ENCODE data around the gene KLHL22. TPM values are rescaled to one million over a fixed set of nuclear protein-coding genes. Genes with fewer than 3 reads are reported as not detected.
A peak's percentile ranks its signal among the peaks of the same experiment; 100 is the strongest.
"Not testable (repeated sequence)": the region's sequence is repeated elsewhere in the genome, so short reads cannot be mapped to it uniquely, and the experiment has no call there.

Gene KLHL22
- total RNA-seq, 1 donor from 2014 or later = 13.5 TPM

- intact Hi-C loops (cut with DNase I) = no loop called here
- no peak for ATAC-seq (ENCODE audit: poor library complexity)
Observed at GRCh38 chr22:20483771-20484170, 11.8 kb downstream of the KLHL22 start.

GRCh38 chr22:20483143-20483506, 12.5 kb downstream of the KLHL22 start:
- ATAC-seq (ENCODE audit: poor library complexity); intact Hi-C loops (cut with DNase I); DNase-seq: not testable (repeated sequence)

More at GRCh38 chr22:20483771-20484170, 11.8 kb downstream of the KLHL22 start:
- DNase-seq = no peak

- no peak for ATAC-seq (ENCODE audit: poor library complexity)
- no peak for DNase-seq
- intact Hi-C loops (cut with DNase I) = no loop called here
Observed at GRCh38 chr22:20479612-20480196, 15.9 kb downstream of the KLHL22 start.

- DNase-seq; intact Hi-C loops (cut with DNase I); ATAC-seq (ENCODE audit: poor library complexity): not testable (repeated sequence)
Observed at GRCh38 chr22:20478059-20478458, 17.5 kb downstream of the KLHL22 start.

- DNase-seq; ATAC-seq (ENCODE audit: poor library complexity); intact Hi-C loops (cut with DNase I): not testable (repeated sequence)
Observed at GRCh38 chr22:20475569-20475968, 20.0 kb downstream of the KLHL22 start.

GRCh38 chr22:20475115-20475436, 20.5 kb downstream of the KLHL22 start:
- ATAC-seq (ENCODE audit: poor library complexity) (no peak), DNase-seq (no peak)
- intact Hi-C loops (cut with DNase I) = no loop called here

- ATAC-seq (ENCODE audit: poor library complexity) = no peak
- no peak for DNase-seq
- intact Hi-C loops (cut with DNase I) = no loop called here
Observed at GRCh38 chr22:20472629-20473442, 22.8 kb downstream of the KLHL22 start.

- intact Hi-C loops (cut with DNase I) = no loop called here
- no peak for ATAC-seq (ENCODE audit: poor library complexity)
- no peak for DNase-seq
Observed at GRCh38 chr22:20471126-20471833, 24.3 kb downstream of the KLHL22 start.

GRCh38 chr22:20470525-20470924, 25.1 kb downstream of the KLHL22 start:
- intact Hi-C loops (cut with DNase I); ATAC-seq (ENCODE audit: poor library complexity): not testable (repeated sequence)

GRCh38 chr22:20469110-20469868, 26.3 kb downstream of the KLHL22 start:
- DNase-seq (no peak), ATAC-seq (ENCODE audit: poor library complexity) (no peak)
- intact Hi-C loops (cut with DNase I) = no loop called here

More at GRCh38 chr22:20470525-20470924, 25.1 kb downstream of the KLHL22 start:
- DNase-seq = not testable (repeated sequence)

- ATAC-seq (ENCODE audit: poor library complexity) = no peak
- intact Hi-C loops (cut with DNase I) = no loop called here
- DNase-seq = no peak
Observed at GRCh38 chr22:20466659-20467379, 28.8 kb downstream of the KLHL22 start.

- DNase-seq (no peak), ATAC-seq (ENCODE audit: poor library complexity) (no peak)
- intact Hi-C loops (cut with DNase I) = no loop called here
Observed at GRCh38 chr22:20465759-20466077, 29.9 kb downstream of the KLHL22 start.

- no peak for ATAC-seq (ENCODE audit: poor library complexity)
- intact Hi-C loops (cut with DNase I) = no loop called here
- no peak for DNase-seq
Observed at GRCh38 chr22:20464912-20465758, 30.5 kb downstream of the KLHL22 start.

GRCh38 chr22:20464096-20464614, 31.4 kb downstream of the KLHL22 start:
- DNase-seq (no peak), ATAC-seq (ENCODE audit: poor library complexity) (no peak)
- intact Hi-C loops (cut with DNase I) = no loop called here

- ATAC-seq (ENCODE audit: poor library complexity) (peak; percentile 38), DNase-seq (no peak)
- intact Hi-C loops (cut with DNase I) = no loop called here
Observed at GRCh38 chr22:20463324-20464095, 32.1 kb downstream of the KLHL22 start.

- intact Hi-C loops (cut with DNase I) = no loop called here
- ATAC-seq (ENCODE audit: poor library complexity) = no peak
- no peak for DNase-seq
Observed at GRCh38 chr22:20459862-20460261, 35.7 kb downstream of the KLHL22 start.

- intact Hi-C loops (cut with DNase I) = no loop called here
- DNase-seq (no peak), ATAC-seq (ENCODE audit: poor library complexity) (no peak)
Observed at GRCh38 chr22:20459152-20459542, 36.4 kb downstream of the KLHL22 start.
